Karpas-422 (cell line): Measurements from ENCODE around the gene PTBP1. TPM values are rescaled to one million over a fixed set of nuclear protein-coding genes. Genes with fewer than 3 reads are reported as not detected.

Experiments
- DNase-seq: peaks from one replicate; pipeline ENCODE4 v3.0.0-alpha.2; 2015
- H2AFZ ChIP-seq: fragments of 200-600 bp; sonication (generic); 2 replicates; pipeline ENCODE4 v1.6.1; 2014; ENCODE audit warnings: antibody characterized with exemption, low read length, mixed read lengths
- H3K27ac ChIP-seq: fragments of 200-600 bp; sonication (generic); 2 replicates; pipeline ENCODE4 v1.5.1; 2014; ENCODE audit warnings: mild to moderate bottlenecking, low read length, moderate library complexity
- H3K27me3 ChIP-seq: fragments of 200-600 bp; sonication (generic); 2 replicates; pipeline ENCODE4 v1.6.1; 2014; ENCODE audit warnings: low read length, mixed read lengths
- H3K36me3 ChIP-seq: fragments of 200-600 bp; sonication (generic); 2 replicates; pipeline ENCODE4 v1.6.1; 2014; ENCODE audit warnings: low read length, mixed read lengths; ENCODE audit not compliant: insufficient read depth
- H3K4me1 ChIP-seq: fragments of 200-600 bp; sonication (generic); 2 replicates; pipeline ENCODE4 v1.6.1; 2014; ENCODE audit warnings: mild to moderate bottlenecking, low read length, mixed read lengths
- H3K4me2 ChIP-seq: fragments of 200-600 bp; sonication (generic); 2 replicates; pipeline ENCODE4 v1.6.1; 2014; ENCODE audit warnings: low read length, low read depth, mild to moderate bottlenecking; ENCODE audit not compliant: poor library complexity, severe bottlenecking
- H3K4me3 ChIP-seq: fragments of 200-600 bp; sonication (generic); 2 replicates; pipeline ENCODE4 v1.5.1; 2014; ENCODE audit warnings: mild to moderate bottlenecking, antibody characterized with exemption, low read length, mixed read lengths
- H3K79me2 ChIP-seq: fragments of 200-600 bp; sonication (generic); 2 replicates; pipeline ENCODE4 v1.6.1; 2014; ENCODE audit warnings: mild to moderate bottlenecking, low read length, mixed read lengths
- H3K9ac ChIP-seq: fragments of 200-600 bp; sonication (generic); 2 replicates; pipeline ENCODE4 v1.6.0; 2014; ENCODE audit warnings: low read length
- H3K9me2 ChIP-seq: fragments of 200-600 bp; sonication (generic), shearing (Covaris generic); replicated peaks from 2 replicates; pipeline ENCODE4 v1.6.0; 2014; ENCODE audit warnings: mild to moderate bottlenecking, low read length, moderate library complexity; ENCODE audit not compliant: insufficient read depth
- H3K9me3 ChIP-seq: fragments of 300-700, 200-600 bp; sonication (generic); 2 replicates; pipeline ENCODE4 v1.6.1; 2014; ENCODE audit warnings: low read length, mixed read lengths
- H4K20me1 ChIP-seq: fragments of 200-600 bp; sonication (generic); 2 replicates; pipeline ENCODE4 v1.6.1; 2014; ENCODE audit warnings: mild to moderate bottlenecking, antibody characterized with exemption, low read length, low read depth; ENCODE audit not compliant: insufficient read depth
- total RNA-seq: library from RNA; depleted of rRNA; stranded (reverse); fragments of >200 nt; shearing (Covaris generic); gene quantifications from 2 replicates; pipeline ENCODE4 v1.2.3, GENCODE V29; 2014; ENCODE audit warnings: low replicate concordance

PTBP1 gene
- total RNA-seq, 1 experiment from 2014 or later = 170 TPM

DNA sequence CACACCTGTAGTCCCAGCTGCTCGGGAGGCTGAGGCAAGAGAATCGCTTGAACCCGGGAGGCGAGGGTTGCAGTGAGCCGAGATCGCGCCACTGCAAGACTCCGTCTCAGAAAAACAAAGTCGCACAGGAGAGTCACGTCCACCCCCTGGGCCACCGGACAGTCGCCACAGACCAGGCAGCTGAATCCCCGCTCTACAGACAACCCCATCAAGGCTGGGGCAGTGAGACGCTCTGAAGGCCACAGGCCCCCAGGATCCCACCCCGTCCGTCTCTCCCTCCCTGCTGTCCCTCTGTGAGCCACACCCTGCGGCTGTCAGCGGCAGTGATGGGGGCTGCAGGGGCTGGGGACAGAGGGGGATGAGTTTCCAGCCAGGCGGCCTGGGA lies 15.5 kb upstream of the PTBP1 start:
- no peak for DNase-seq
- H3K4me1 ChIP-seq = no peaks in the 10 kb centered on the region
- H4K20me1 ChIP-seq = no peaks in the 10 kb centered on the region
- H3K27ac ChIP-seq = no peak overlapping the region
- H3K36me3 ChIP-seq = no peaks in the 10 kb centered on the region
- H3K9me2 ChIP-seq = no peaks in the 10 kb centered on the region
- no peak overlapping the region for H2AFZ ChIP-seq
- no peaks in the 10 kb centered on the region for H3K9me3 ChIP-seq
- no peak overlapping the region for H3K4me3 ChIP-seq
- H3K27me3 ChIP-seq = no peaks in the 10 kb centered on the region
- H3K79me2 ChIP-seq = no peaks in the 10 kb centered on the region
- no peak overlapping the region for H3K4me2 ChIP-seq
- H3K9ac ChIP-seq = no peak overlapping the region

DNA sequence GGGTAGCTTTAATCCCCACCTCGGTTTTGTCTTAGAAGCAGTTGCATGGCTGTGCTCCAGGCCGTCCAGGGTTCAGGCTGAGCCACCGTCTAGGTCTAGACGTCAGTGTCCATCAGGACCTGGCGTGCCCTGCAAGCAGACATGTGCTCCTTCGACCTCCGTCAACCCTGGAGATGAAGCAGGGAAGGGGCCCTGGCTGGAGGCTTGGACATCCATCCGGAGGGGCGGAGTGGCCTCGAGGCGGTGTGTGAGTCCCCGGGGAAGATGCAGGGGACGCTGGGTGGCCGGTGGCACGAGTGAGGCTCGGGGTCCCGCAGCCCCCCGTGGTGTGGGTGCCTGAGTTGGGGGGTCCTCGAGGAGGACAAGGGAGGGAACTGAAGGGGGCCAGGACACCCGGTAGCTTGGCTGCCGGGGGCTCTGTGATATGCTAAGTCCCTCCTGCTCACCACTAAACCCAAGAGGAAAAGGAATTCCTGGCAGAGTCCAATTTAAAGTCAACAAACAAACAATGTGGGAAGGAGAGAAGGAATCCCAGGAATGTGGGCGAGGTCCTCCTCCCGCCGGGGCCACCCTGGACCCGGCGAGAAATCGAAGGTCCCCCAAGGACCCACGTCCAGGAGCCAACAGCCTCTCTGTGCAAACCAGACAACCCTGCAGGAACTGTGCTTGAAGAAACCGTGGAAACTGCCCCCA lies 14.9 kb upstream of the PTBP1 start:
- no peaks in the 10 kb centered on the region for H3K79me2 ChIP-seq
- no peak overlapping the region for H3K4me3 ChIP-seq
- H3K4me1 ChIP-seq = no peaks in the 10 kb centered on the region
- H3K9me3 ChIP-seq = no peaks in the 10 kb centered on the region
- no peak for DNase-seq
- no peaks in the 10 kb centered on the region for H3K27me3 ChIP-seq
- no peak overlapping the region for H2AFZ ChIP-seq
- no peaks in the 10 kb centered on the region for H3K36me3 ChIP-seq
- no peaks in the 10 kb centered on the region for H4K20me1 ChIP-seq
- H3K9me2 ChIP-seq = no peaks in the 10 kb centered on the region
- no peak overlapping the region for H3K9ac ChIP-seq
- H3K27ac ChIP-seq = no peak overlapping the region
- no peak overlapping the region for H3K4me2 ChIP-seq

DNA sequence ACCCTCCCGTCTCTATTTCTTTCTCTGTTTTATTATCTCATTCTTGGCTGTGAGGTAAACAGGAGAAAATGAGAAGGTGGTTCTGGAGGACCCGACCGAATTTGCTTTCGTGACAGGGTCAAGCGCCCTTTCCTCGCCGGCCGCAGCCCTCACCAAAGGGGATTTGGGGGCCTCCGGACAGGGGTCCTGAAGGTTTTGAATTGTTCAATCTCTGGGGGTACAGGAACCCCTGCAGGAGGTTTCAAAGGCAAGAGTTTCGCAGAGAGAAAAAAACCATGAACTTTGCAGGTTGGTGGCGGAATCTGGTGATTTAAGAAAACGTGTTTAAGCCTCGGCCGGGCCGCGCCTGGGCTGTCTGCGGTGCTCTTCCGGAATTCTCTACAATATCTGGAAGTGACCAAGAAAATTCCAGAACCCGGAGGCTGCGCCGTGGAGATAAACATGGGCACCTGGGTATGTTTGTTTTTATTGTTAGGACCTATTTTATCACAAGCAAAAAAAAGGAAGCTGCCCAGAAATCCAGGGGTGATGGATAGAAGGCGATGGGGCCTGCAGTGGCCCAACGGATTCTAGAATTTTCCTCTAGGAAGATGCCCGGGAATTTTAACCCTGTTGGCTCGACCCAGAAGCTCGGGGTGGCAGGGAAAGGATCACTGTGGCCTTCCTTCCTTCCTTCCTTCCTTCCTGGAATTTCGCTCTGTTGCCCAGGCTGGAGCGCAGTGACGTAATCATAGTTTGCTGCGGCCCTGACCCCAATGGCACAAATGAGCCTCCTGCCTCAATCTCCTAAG lies 14.2 kb upstream of the PTBP1 start:
- H3K27ac ChIP-seq = no peak overlapping the region
- H3K27me3 ChIP-seq = no peaks in the 10 kb centered on the region
- no peak overlapping the region for H3K4me3 ChIP-seq
- no peaks in the 10 kb centered on the region for H3K79me2 ChIP-seq
- no peaks in the 10 kb centered on the region for H3K9me2 ChIP-seq
- no peak overlapping the region for H3K4me2 ChIP-seq
- H3K9me3 ChIP-seq = no peaks in the 10 kb centered on the region
- no peaks in the 10 kb centered on the region for H3K4me1 ChIP-seq
- H2AFZ ChIP-seq = no peak overlapping the region
- DNase-seq = no peak
- H4K20me1 ChIP-seq = no peaks in the 10 kb centered on the region
- no peaks in the 10 kb centered on the region for H3K36me3 ChIP-seq
- H3K9ac ChIP-seq = no peak overlapping the region

- Histone ChIP-seq H3K27me3 (no peaks in the 10 kb centered on the region), H3K9ac (no peak overlapping the region), H4K20me1 (no peaks in the 10 kb centered on the region), H3K79me2 (no peaks in the 10 kb centered on the region), H2AFZ (no peak overlapping the region), H3K4me3 (no peak overlapping the region), H3K27ac (no peak overlapping the region), H3K9me2 (no peaks in the 10 kb centered on the region), H3K4me1 (no peaks in the 10 kb centered on the region), H3K9me3 (no peaks in the 10 kb centered on the region), H3K36me3 (no peaks in the 10 kb centered on the region), H3K4me2 (no peak overlapping the region)
- no peak for DNase-seq
Measured at GRCh38 chr19:784541-784940, 12.7 kb upstream of the PTBP1 start.

DNA sequence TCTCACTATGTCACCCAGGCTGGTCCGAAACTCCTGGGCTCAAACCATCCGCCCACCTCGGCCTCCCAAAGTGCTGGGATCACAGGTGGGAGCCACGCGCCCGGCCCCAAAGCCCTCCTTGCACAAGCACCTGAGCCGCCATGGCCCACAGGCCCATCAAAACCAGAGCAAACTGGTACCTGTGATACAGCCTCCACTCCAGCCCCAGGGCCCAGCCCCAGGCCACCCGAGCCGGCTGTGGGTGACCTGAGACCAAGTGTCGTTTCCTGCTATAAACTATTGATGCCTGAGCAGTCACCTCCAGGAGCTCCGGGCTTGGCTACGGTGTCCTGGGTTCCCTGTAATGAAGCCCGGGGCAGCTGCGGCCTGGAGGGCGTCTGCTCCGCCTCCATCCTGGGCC lies 9.7 kb upstream of the PTBP1 start:
- Histone ChIP-seq H3K9me3 (no peaks in the 10 kb centered on the region), H3K27me3 (no peaks in the 10 kb centered on the region), H3K4me1 (no peaks in the 10 kb centered on the region), H3K4me2 (no peak overlapping the region), H3K9ac (no peak overlapping the region), H4K20me1 (no peaks in the 10 kb centered on the region), H3K9me2 (no peaks in the 10 kb centered on the region), H3K4me3 (no peak overlapping the region), H3K36me3 (no peaks in the 10 kb centered on the region), H2AFZ (no peak overlapping the region), H3K79me2 (no peaks in the 10 kb centered on the region), H3K27ac (no peak overlapping the region)
- DNase-seq = no peak

DNA sequence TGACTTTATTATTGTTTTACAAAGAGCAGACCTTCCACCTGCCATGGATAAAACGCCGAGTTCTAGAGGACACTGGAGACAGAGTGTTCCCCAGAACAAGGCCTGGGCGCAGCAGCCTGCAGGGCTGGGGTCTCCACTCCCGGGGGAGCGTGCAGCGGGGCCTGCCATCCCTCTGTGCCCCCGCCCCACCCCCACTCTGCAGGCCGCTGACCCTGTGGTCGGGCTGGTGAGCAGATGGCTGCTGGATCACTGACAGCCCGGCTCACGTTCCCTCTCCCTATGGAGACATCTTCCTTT lies 8.6 kb upstream of the PTBP1 start:
- no peak overlapping the region for H3K4me2 ChIP-seq
- H3K36me3 ChIP-seq = no peaks in the 10 kb centered on the region
- H3K9me2 ChIP-seq = no peaks in the 10 kb centered on the region
- H4K20me1 ChIP-seq = no peaks in the 10 kb centered on the region
- no peak overlapping the region for H3K4me3 ChIP-seq
- no peaks in the 10 kb centered on the region for H3K9me3 ChIP-seq
- DNase-seq = no peak
- no peaks in the 10 kb centered on the region for H3K4me1 ChIP-seq
- H3K27me3 ChIP-seq = no peaks in the 10 kb centered on the region
- no peaks in the 10 kb centered on the region for H3K79me2 ChIP-seq
- H3K9ac ChIP-seq = no peak overlapping the region
- H2AFZ ChIP-seq = no peak overlapping the region
- H3K27ac ChIP-seq = no peak overlapping the region

DNA sequence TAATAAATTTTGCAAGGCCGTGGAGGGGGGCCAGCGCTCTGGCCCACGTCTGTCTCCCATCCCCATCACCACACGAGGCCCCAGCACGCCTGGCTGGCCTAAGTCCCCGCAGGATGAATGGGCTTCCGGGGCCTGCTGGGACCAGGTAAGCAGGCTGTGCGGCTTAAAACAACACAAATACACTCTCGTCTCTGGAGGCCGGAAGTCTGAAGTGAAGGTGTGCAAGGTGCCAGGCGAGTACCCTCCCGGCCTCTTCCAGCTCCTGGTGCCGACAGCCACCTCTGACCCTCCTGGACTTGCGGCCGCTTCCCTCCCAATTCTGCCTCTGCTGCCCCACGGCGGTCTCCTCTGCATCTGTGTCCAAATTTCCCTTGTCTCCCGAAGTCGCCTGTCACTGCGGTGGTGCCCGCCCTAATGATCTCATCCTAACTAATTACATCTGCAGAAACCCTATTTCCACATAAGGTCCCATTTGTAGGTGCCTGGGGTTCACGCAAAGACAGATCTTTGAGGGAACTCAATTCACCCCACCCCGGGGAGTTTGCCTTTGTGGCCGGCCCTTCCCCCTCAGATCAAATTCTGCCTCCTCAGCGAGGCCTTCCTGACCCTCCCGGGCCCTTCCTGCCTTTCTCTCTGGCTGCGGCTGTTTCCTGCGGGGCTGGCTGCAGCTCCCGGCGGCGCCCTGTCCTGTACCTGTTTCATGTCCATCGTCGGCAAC lies 8.1 kb upstream of the PTBP1 start:
- H3K36me3 ChIP-seq = no peaks in the 10 kb centered on the region
- no peaks in the 10 kb centered on the region for H3K4me1 ChIP-seq
- H3K9me2 ChIP-seq = no peaks in the 10 kb centered on the region
- H3K27ac ChIP-seq = no peak overlapping the region
- no peaks in the 10 kb centered on the region for H3K27me3 ChIP-seq
- no peak overlapping the region for H3K4me3 ChIP-seq
- H3K4me2 ChIP-seq = no peak overlapping the region
- no peak for DNase-seq
- no peak overlapping the region for H2AFZ ChIP-seq
- no peak overlapping the region for H3K9ac ChIP-seq
- H3K79me2 ChIP-seq = no peaks in the 10 kb centered on the region
- no peaks in the 10 kb centered on the region for H3K9me3 ChIP-seq
- H4K20me1 ChIP-seq = no peaks in the 10 kb centered on the region

DNA sequence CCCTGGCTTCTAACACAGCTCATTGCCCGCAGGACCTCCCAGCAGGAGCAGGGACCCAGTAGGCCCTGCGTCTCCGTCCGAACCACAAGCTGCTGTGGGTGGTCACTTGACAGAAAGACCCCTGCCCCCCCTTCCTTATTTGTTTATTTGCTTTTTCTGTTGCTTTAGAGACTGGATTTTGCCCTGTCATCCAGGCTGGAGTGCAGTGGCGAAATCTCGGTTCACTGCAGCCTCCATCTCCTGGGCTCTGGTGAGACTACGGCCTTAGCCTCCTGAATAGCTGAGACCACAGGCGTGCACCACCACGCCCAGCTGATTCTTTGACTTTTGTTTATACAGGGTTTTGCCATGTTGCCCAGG lies 7.6 kb upstream of the PTBP1 start:
- H3K9me3 ChIP-seq = no peaks in the 10 kb centered on the region

More for the DNA sequence above, 7.6 kb upstream of the PTBP1 start:
- H3K79me2 ChIP-seq = no peaks in the 10 kb centered on the region
- H3K9ac ChIP-seq = no peak overlapping the region
- H3K27ac ChIP-seq = no peak overlapping the region
- H3K36me3 ChIP-seq = no peaks in the 10 kb centered on the region
- no peak overlapping the region for H3K4me2 ChIP-seq
- no peak for DNase-seq
- H3K9me2 ChIP-seq = no peaks in the 10 kb centered on the region
- no peaks in the 10 kb centered on the region for H3K27me3 ChIP-seq
- H3K4me3 ChIP-seq = no peak overlapping the region
- H2AFZ ChIP-seq = no peak overlapping the region
- no peaks in the 10 kb centered on the region for H4K20me1 ChIP-seq
- H3K4me1 ChIP-seq = no peaks in the 10 kb centered on the region
